HepG2 (cell line): ENCODE data around the gene SHTN1. TPM values are rescaled to one million over a fixed set of nuclear protein-coding genes. Genes with fewer than 3 reads are reported as not detected.

Experiments used
- ASH2L ChIP-seq: fragments of 300-600, 200-600 bp; sonication (generic); IDR thresholded peaks from 2 replicates; pipeline ENCODE4 v1.7.0; 2017; ENCODE audit warnings: low read depth, mild to moderate bottlenecking, moderate library complexity, mixed read lengths, low read length; ENCODE audit not compliant: insufficient read length
- HMG20B ChIP-seq: conservative IDR thresholded peaks from 2 replicates; pipeline ENCODE4 v1.6.1; 2016; ENCODE audit warnings: missing genetic modification reagents, missing compliant biosample characterization
- HNRNPLL ChIP-seq: fragments of 200-400 bp; formaldehyde crosslinking; IDR thresholded peaks from 2 replicates; pipeline ENCODE4 v1.6.1; 2017; ENCODE audit warnings: mild to moderate bottlenecking, low read depth, low read length; ENCODE audit not compliant: poor library complexity, severe bottlenecking
- KDM1A ChIP-seq: IDR thresholded peaks from 2 replicates; pipeline ENCODE4 v1.6.1; 2016; ENCODE audit warnings: missing compliant biosample characterization
- KLF12 ChIP-seq: sonication (generic); formaldehyde crosslinking; IDR thresholded peaks from 2 replicates; pipeline ENCODE4 v1.4.0; 2020; ENCODE audit warnings: missing genetic modification reagents, borderline replicate concordance
- KLF15 ChIP-seq: sonication (generic); formaldehyde crosslinking; IDR thresholded peaks from 2 replicates; pipeline ENCODE4 v1.8.1; 2023; ENCODE audit warnings: borderline replicate concordance, mild to moderate bottlenecking, inconsistent platforms, missing genetic modification reagents, mixed read lengths
- LBX2 ChIP-seq: sonication (generic); formaldehyde crosslinking; IDR thresholded peaks from 2 replicates; pipeline ENCODE4 v1.5.0; 2020; ENCODE audit warnings: missing genetic modification reagents, mild to moderate bottlenecking, borderline replicate concordance
- MYC ChIP-seq: sonication (generic); formaldehyde crosslinking; IDR thresholded peaks from 2 replicates; pipeline ENCODE4 v1.9.0; 2021; ENCODE audit warnings: missing genetic modification reagents, borderline replicate concordance
- MYNN ChIP-seq: sonication (generic); formaldehyde crosslinking; IDR thresholded peaks from 2 replicates; pipeline ENCODE4 v1.4.0; 2020; ENCODE audit warnings: mild to moderate bottlenecking, low read depth, missing genetic modification reagents
- NCOA1 ChIP-seq: sonication (generic); formaldehyde crosslinking; IDR thresholded peaks from 2 replicates; pipeline ENCODE4 v1.9.0; 2021; ENCODE audit warnings: missing genetic modification reagents
- PAX8 ChIP-seq: sonication (generic); formaldehyde crosslinking; IDR thresholded peaks from 2 replicates; pipeline ENCODE4 v1.8.0; 2022; ENCODE audit warnings: mild to moderate bottlenecking, missing genetic modification reagents, borderline replicate concordance
- REXO4 ChIP-seq: sonication (generic); formaldehyde crosslinking; IDR thresholded peaks from 2 replicates; pipeline ENCODE4 v1.8.0; 2022; ENCODE audit warnings: missing genetic modification reagents, mild to moderate bottlenecking, borderline replicate concordance
- SKI ChIP-seq: fragments of 450-650 bp; IDR thresholded peaks from one replicate; pipeline ENCODE4 v1.6.1; 2018; ENCODE audit warnings: mild to moderate bottlenecking; ENCODE audit not compliant: partially characterized antibody
- SKIL ChIP-seq: sonication (generic); formaldehyde crosslinking; IDR thresholded peaks from 2 replicates; pipeline ENCODE4 v1.8.0; 2022; ENCODE audit warnings: missing genetic modification reagents, mild to moderate bottlenecking, moderate library complexity, borderline replicate concordance
- SMAD9 ChIP-seq: sonication (generic); formaldehyde crosslinking; IDR thresholded peaks from 2 replicates; pipeline ENCODE4 v1.5.1; 2020; ENCODE audit warnings: mild to moderate bottlenecking, missing genetic modification reagents
- TRIM24 ChIP-seq: sonication (generic); formaldehyde crosslinking; IDR thresholded peaks from 2 replicates; pipeline ENCODE4 v1.8.0; 2022; ENCODE audit warnings: mild to moderate bottlenecking, missing genetic modification reagents
- ZFAT ChIP-seq: sonication (generic); formaldehyde crosslinking; conservative IDR thresholded peaks from 2 replicates; pipeline ENCODE4 v1.8.1; 2023; ENCODE audit warnings: missing genetic modification reagents, inconsistent platforms
- ZNF124 ChIP-seq: sonication (generic); formaldehyde crosslinking; IDR thresholded peaks from 2 replicates; pipeline ENCODE4 v1.4.0; 2020; ENCODE audit warnings: missing genetic modification reagents
- ZNF34 ChIP-seq: sonication (generic); formaldehyde crosslinking; IDR thresholded peaks from 2 replicates; pipeline ENCODE4 v1.4.0; 2020; ENCODE audit warnings: mild to moderate bottlenecking, missing genetic modification reagents, borderline replicate concordance
- ZNF441 ChIP-seq: sonication (generic); formaldehyde crosslinking; IDR thresholded peaks from 2 replicates; pipeline ENCODE4 v1.7.0; 2021; ENCODE audit warnings: missing genetic modification reagents, borderline replicate concordance
- ZNF770 ChIP-seq: sonication (generic); formaldehyde crosslinking; IDR thresholded peaks from 2 replicates; pipeline ENCODE4 v1.5.0; 2020; ENCODE audit warnings: mild to moderate bottlenecking, missing genetic modification reagents
- polyA plus RNA-seq, 8 experiments: library from polyadenylated mRNA; depleted of rRNA in 3 of 8; stranded (reverse) in 7 of 8; unstranded in 1 of 8; fragments of >200 nt; fragmentation: Illumina TruSeq in 4 of 8; extraction: Trizol in 4 of 8; gene quantifications; 2 replicates each; pipeline versions ENCODE4 v1.2.1 to v1.2.3, GENCODE V29; 2011 to 2016; ENCODE audit warnings: low read depth in 4 of 8, missing spikeins in 1 of 8, mixed read lengths in 1 of 8; ENCODE audit not compliant: insufficient read depth in 1 of 8
- total RNA-seq, 5 experiments: library from RNA; depleted of rRNA; stranded (reverse); fragments of >200 nt; fragmentation: Illumina TruSeq; extraction: Trizol; gene quantifications; 2 replicates each; pipeline ENCODE4 v1.2.3, GENCODE V29; 2016; ENCODE audit warnings: low read depth in 1 of 5
- TF ChIP-seq, protein P1 (sequence below), 2 experiments: sonication (generic) in 1 of 2; formaldehyde crosslinking in 1 of 2; IDR thresholded peaks; 2 replicates each; pipeline versions ENCODE4 v1.4.0 to v1.6.1; 2018 to 2020; ENCODE audit warnings: missing genetic modification reagents in 2 of 2, borderline replicate concordance in 1 of 2, low read depth in 1 of 2, mild to moderate bottlenecking in 1 of 2, missing biosample characterization in 1 of 2
- TF ChIP-seq, protein P2 (sequence below): sonication (generic); formaldehyde crosslinking; IDR thresholded peaks from 2 replicates; pipeline ENCODE4 v1.8.0; 2022; ENCODE audit warnings: mild to moderate bottlenecking, missing genetic modification reagents, moderate library complexity

The SHTN1 gene
- total and polyA plus RNA-seq, 2 of the 13 experiments (the other 11 are each of a cell fraction or from before 2014, with no cell fraction given), result 11.3 to 15.6 TPM

DNA sequence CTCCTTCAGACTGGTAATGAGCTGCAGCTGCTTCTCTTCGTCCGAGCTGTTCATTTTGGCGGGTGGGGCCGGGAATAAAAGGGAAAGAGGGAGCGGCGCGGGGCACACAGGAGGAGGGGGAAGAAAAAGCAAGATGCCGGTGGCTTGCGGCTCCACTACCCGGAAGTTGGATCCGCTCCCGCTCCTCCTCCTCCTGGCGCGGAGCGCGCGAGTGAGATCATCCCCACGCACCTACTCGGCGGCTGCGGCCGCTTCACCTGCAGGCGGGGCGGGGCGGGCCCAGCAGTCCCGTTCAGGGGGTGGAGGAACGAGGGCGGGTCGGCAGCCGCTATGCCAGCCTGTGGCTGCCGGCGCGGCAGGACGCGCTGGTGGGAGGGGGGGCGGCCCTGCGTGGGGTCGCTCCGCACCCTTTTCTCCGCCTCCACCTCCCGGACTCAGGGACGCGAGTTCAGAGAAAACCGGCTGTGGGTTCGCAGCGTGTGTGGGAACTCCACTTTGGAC, at the start of gene SHTN1 (continued):
- TF ChIP-seq, protein P1, sequence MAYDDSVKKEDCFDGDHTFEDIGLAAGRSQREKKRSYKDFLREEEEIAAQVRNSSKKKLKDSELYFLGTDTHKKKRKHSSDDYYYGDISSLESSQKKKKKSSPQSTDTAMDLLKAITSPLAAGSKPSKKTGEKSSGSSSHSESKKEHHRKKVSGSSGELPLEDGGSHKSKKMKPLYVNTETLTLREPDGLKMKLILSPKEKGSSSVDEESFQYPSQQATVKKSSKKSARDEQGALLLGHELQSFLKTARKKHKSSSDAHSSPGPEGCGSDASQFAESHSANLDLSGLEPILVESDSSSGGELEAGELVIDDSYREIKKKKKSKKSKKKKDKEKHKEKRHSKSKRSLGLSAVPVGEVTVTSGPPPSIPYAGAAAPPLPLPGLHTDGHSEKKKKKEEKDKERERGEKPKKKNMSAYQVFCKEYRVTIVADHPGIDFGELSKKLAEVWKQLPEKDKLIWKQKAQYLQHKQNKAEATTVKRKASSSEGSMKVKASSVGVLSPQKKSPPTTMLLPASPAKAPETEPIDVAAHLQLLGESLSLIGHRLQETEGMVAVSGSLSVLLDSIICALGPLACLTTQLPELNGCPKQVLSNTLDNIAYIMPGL (CRISPR knock-in tag; IDR thresholded peaks at IDR 0.05; ENCODE audit: borderline replicate concordance in 1 of 2, low read depth in 1 of 2), result peak in 1 of 2 experiments; percentile 83; a peak in 3 of 4 replicates
- TF ChIP-seq ZNF124 (no peak), HNRNPLL (peak; percentile 57), MYNN (CRISPR knock-in tag) (no peak), MYC (CRISPR knock-in tag) (peak; percentile 55), LBX2 (CRISPR knock-in tag) (no peak), HMG20B (CRISPR knock-in tag) (no peak), KDM1A (CRISPR knock-in tag) (no peak), PAX8 (CRISPR knock-in tag) (no peak; the same call in 1 of the 2 replicates), TRIM24 (CRISPR knock-in tag) (no peak), SMAD9 (CRISPR knock-in tag) (no peak), ZNF441 (CRISPR knock-in tag) (no peak), ZNF34 (CRISPR knock-in tag) (peak; percentile 82; the same call in 1 of the 2 replicates), REXO4 (no peak), ASH2L (peak; percentile 80), SKIL (no peak), NCOA1 (CRISPR knock-in tag) (no peak), SKI (no peak), KLF12 (CRISPR knock-in tag) (no peak), KLF15 (CRISPR knock-in tag) (no peak; the same call in 1 of the 2 replicates), ZFAT (CRISPR knock-in tag) (no peak), ZNF770 (CRISPR knock-in tag) (no peak)
- TF ChIP-seq, protein P2, sequence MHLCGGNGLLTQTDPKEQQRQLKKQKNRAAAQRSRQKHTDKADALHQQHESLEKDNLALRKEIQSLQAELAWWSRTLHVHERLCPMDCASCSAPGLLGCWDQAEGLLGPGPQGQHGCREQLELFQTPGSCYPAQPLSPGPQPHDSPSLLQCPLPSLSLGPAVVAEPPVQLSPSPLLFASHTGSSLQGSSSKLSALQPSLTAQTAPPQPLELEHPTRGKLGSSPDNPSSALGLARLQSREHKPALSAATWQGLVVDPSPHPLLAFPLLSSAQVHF (CRISPR knock-in tag), result no peak
